Skeletal muscle satellite cell (primary cell): ENCODE measurements around the gene CA10.

Source experiments
- H3K27me3 ChIP-seq: 2 replicates; pipeline ENCODE4 v1.7.0; 2013; ENCODE audit warnings: low read length; ENCODE audit not compliant: control insufficient read depth, insufficient read depth
- H3K36me3 ChIP-seq: 2 replicates; pipeline ENCODE4 v1.7.0; 2013; ENCODE audit warnings: mild to moderate bottlenecking, control low read depth, low read length; ENCODE audit not compliant: insufficient read depth
- H3K4me1 ChIP-seq: 2 replicates; pipeline ENCODE4 v1.7.0; 2013; ENCODE audit warnings: low read length; ENCODE audit not compliant: control insufficient read depth, insufficient read depth
- H3K4me2 ChIP-seq: 2 replicates; pipeline ENCODE4 v1.7.0; 2013; ENCODE audit warnings: mild to moderate bottlenecking, low read length
- H3K4me3 ChIP-seq: 2 replicates; pipeline ENCODE4 v1.7.0; 2013; ENCODE audit warnings: low read length
- H3K9ac ChIP-seq: 2 replicates; pipeline ENCODE4 v1.7.0; 2013; ENCODE audit warnings: mild to moderate bottlenecking, low read depth, low read length, moderate library complexity
- H3K9me3 ChIP-seq: replicated peaks from 2 replicates; pipeline ENCODE4 v1.7.0; 2013; ENCODE audit warnings: mild to moderate bottlenecking, control low read depth, low read length

The CA10 gene

DNA sequence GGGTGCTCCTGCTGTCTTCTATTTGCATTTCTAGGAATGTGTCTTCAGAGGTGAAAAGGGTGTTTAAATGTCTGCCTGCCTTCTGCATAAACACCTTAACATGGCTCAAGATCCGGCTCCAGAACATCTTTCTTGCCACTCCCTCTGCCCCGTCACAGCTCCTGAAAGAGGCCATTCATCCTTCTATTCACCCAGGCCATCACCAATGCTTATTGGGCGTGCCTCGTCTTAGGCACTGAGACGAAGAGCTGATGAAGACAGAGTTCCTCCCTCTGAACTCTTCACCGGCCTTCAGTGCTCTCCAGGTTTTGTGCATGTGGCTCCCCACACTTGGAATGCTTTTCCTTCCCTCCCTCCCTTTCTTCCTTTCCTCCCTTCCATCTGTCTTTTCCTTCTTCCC, 511.4 kb downstream of the CA10 start:
- Histone ChIP-seq H3K27me3 (no peaks in the 10 kb centered on the region), H3K9ac (no peak overlapping the region), H3K4me3 (no peak overlapping the region), H3K4me1 (no peaks in the 10 kb centered on the region), H3K9me3 (no peaks in the 10 kb centered on the region), H3K36me3 (no peaks in the 10 kb centered on the region), H3K4me2 (no peak overlapping the region)

DNA sequence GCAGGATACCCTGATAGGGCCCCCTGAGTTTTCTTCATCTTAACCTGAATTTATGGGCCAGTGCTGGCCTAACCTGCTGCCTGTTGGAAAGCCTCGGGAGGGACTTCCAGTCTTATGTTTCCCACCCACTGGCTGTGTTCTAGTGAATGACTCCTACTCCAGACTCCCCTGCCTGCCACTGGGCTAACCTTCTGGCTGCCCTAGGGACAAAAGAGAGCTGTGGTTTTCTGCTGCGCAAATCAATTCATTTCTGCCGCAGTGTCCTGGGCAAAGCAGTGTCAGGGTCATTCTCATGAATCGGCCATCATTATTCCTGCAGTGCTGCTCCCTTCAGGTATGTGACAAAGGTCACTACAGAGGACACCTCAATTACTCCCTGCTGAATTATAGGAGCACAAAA, 512.0 kb downstream of the CA10 start:
- Histone ChIP-seq H3K27me3 (no peaks in the 10 kb centered on the region), H3K4me3 (no peak overlapping the region), H3K4me1 (no peaks in the 10 kb centered on the region), H3K36me3 (no peaks in the 10 kb centered on the region), H3K9me3 (no peaks in the 10 kb centered on the region), H3K9ac (no peak overlapping the region), H3K4me2 (no peak overlapping the region)

GRCh38 chr17:51645056-51645455, 513.5 kb downstream of the CA10 start:
- Histone ChIP-seq H3K4me3 (no peak overlapping the region), H3K4me2 (no peak overlapping the region), H3K9me3 (no peaks in the 10 kb centered on the region), H3K36me3 (no peaks in the 10 kb centered on the region), H3K27me3 (no peaks in the 10 kb centered on the region), H3K9ac (no peak overlapping the region), H3K4me1 (no peaks in the 10 kb centered on the region)

- H3K9me3 ChIP-seq, result no peaks in the 10 kb centered on the region
- no peak overlapping the region for H3K9ac ChIP-seq
- no peaks in the 10 kb centered on the region for H3K27me3 ChIP-seq
- H3K4me3 ChIP-seq, result no peak overlapping the region
- H3K4me1 ChIP-seq, result no peaks in the 10 kb centered on the region
- H3K4me2 ChIP-seq, result no peak overlapping the region
- no peaks in the 10 kb centered on the region for H3K36me3 ChIP-seq
These were observed 514.6 kb downstream of the CA10 start for GRCh38 chr17:51643702-51644490.

GRCh38 chr17:51642029-51642428, 516.5 kb downstream of the CA10 start:
- Histone ChIP-seq H3K27me3 (no peaks in the 10 kb centered on the region), H3K4me2 (no peak overlapping the region), H3K36me3 (no peaks in the 10 kb centered on the region), H3K4me3 (no peak overlapping the region), H3K4me1 (no peaks in the 10 kb centered on the region), H3K9me3 (no peaks in the 10 kb centered on the region), H3K9ac (no peak overlapping the region)

DNA sequence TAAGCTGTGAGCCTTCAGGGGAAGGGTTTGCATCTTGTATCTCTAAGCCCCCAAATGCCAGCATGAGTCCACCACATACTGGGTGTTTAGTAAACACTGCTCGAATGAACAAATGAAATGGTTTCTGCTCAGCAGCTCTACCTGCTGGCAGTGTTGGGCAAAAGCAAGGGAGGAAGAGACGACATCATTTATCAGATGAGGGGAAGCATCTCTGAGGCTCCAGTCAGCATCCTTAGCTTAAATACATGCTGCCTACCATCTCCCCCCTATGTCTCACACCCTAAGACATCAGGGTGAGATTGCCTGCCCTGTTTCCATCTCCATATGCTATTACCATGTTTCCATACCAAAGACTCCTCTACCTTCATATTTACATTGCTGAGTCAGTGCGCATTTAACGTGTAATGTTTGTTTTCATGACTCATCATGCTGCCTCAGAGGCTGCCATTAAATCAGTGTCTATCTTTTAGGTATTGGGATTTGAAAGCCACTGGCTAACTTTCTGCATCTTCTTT, 518.3 kb downstream of the CA10 start:
- H3K9ac ChIP-seq, result no peak overlapping the region
- no peak overlapping the region for H3K4me2 ChIP-seq
- H3K27me3 ChIP-seq, result no peaks in the 10 kb centered on the region
- H3K4me1 ChIP-seq, result no peaks in the 10 kb centered on the region
- no peaks in the 10 kb centered on the region for H3K36me3 ChIP-seq
- H3K4me3 ChIP-seq, result no peak overlapping the region
- H3K9me3 ChIP-seq, result no peaks in the 10 kb centered on the region

GRCh38 chr17:51638971-51639370, 519.5 kb downstream of the CA10 start:
- H3K4me3 ChIP-seq, result no peak overlapping the region
- H3K4me1 ChIP-seq, result no peaks in the 10 kb centered on the region
- H3K4me2 ChIP-seq, result no peak overlapping the region
- H3K27me3 ChIP-seq, result no peaks in the 10 kb centered on the region
- no peak overlapping the region for H3K9ac ChIP-seq
- H3K9me3 ChIP-seq, result no peaks in the 10 kb centered on the region
- H3K36me3 ChIP-seq, result no peaks in the 10 kb centered on the region

DNA sequence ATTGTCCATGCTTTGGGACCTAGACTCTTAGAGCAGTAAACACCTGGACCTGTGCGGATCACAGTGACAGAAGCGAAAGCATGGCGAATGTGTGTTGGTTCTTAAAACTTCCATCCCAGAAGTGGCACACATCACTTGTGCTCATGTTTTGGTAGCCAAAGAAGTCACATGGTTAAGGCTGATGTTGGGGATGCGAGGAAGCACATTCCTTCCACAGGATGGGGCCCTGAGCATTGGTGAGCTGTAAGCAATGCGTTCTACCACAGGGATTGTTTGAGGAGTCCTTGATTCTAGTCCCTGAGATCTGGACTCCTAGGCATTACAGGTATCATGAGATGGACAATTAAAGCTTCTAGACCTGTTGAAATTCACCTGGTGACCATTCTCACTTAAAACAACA, 522.2 kb downstream of the CA10 start:
- no peak overlapping the region for H3K4me2 ChIP-seq
- no peaks in the 10 kb centered on the region for H3K36me3 ChIP-seq
- no peaks in the 10 kb centered on the region for H3K4me1 ChIP-seq
- H3K9me3 ChIP-seq, result no peaks in the 10 kb centered on the region
- no peak overlapping the region for H3K9ac ChIP-seq
- H3K4me3 ChIP-seq, result no peak overlapping the region
- no peaks in the 10 kb centered on the region for H3K27me3 ChIP-seq

GRCh38 chr17:51630101-51630671, 528.3 kb downstream of the CA10 start:
- Histone ChIP-seq H3K4me1 (no peaks in the 10 kb centered on the region), H3K4me2 (no peak overlapping the region), H3K9ac (no peak overlapping the region), H3K27me3 (no peaks in the 10 kb centered on the region), H3K4me3 (no peak overlapping the region), H3K36me3 (no peaks in the 10 kb centered on the region), H3K9me3 (no peaks in the 10 kb centered on the region)

DNA sequence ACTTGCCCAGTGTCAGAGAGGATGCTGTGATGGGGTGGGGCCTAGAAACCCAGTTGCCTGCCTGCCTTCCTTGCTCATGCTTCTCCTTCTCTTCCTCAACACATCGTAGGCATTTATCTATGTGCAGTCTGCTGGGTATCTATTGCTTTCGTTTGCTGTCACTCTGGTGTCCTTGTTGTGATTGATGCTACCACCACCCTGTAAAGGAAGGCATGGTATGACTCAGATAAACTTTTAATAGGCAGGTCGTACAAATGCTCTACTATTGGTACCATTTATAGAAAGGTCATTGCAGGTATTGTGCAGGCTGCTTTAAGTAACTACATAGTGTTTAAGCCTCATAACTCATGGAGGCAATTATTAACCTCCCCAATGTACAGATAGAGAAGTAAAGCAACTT, 529.3 kb downstream of the CA10 start:
- Histone ChIP-seq H3K4me2 (no peak overlapping the region), H3K36me3 (no peaks in the 10 kb centered on the region), H3K4me1 (no peaks in the 10 kb centered on the region), H3K4me3 (no peak overlapping the region), H3K27me3 (no peaks in the 10 kb centered on the region), H3K9ac (no peak overlapping the region), H3K9me3 (no peaks in the 10 kb centered on the region)

GRCh38 chr17:51627779-51628178, 530.7 kb downstream of the CA10 start:
- Histone ChIP-seq H3K9ac (no peak overlapping the region), H3K4me2 (no peak overlapping the region), H3K4me3 (no peak overlapping the region), H3K9me3 (no peaks in the 10 kb centered on the region), H3K36me3 (no peaks in the 10 kb centered on the region), H3K4me1 (no peaks in the 10 kb centered on the region), H3K27me3 (no peaks in the 10 kb centered on the region)

GRCh38 chr17:51618476-51618875, 540.0 kb downstream of the CA10 start:
- Histone ChIP-seq H3K9ac (no peak overlapping the region), H3K27me3 (no peaks in the 10 kb centered on the region), H3K9me3 (peaks cover 4% of the 10 kb centered on the region), H3K4me3 (no peak overlapping the region), H3K4me1 (no peaks in the 10 kb centered on the region), H3K4me2 (no peak overlapping the region), H3K36me3 (no peaks in the 10 kb centered on the region)
